Ishikawa (cell line): Measurements from ENCODE around the gene PRKAR2A.

Experiments used
- CEBPB ChIP-seq: IDR thresholded peaks from 2 replicates; pipeline ENCODE4 v1.6.1; 2012
- CREB1 ChIP-seq: IDR thresholded peaks from 2 replicates; pipeline ENCODE4 v1.6.1; 2012; ENCODE audit warnings: low read depth
- EGR1 ChIP-seq: IDR thresholded peaks from 2 replicates; pipeline ENCODE4 v1.6.1; 2012
- EP300 ChIP-seq: IDR thresholded peaks from 2 replicates; pipeline ENCODE4 v1.6.1; 2012; ENCODE audit warnings: borderline replicate concordance
- FOXM1 ChIP-seq: IDR thresholded peaks from 2 replicates; pipeline ENCODE4 v1.6.1; 2012; ENCODE audit warnings: low read depth, borderline replicate concordance
- NFIC ChIP-seq: IDR thresholded peaks from 2 replicates; pipeline ENCODE4 v1.6.1; 2012
- RAD21 ChIP-seq: IDR thresholded peaks from 2 replicates; pipeline ENCODE4 v1.6.1; 2012; ENCODE audit warnings: low read depth
- TAF1 ChIP-seq: IDR thresholded peaks from 2 replicates; pipeline ENCODE4 v1.6.1; 2012; ENCODE audit warnings: low read depth, mild to moderate bottlenecking
- TCF12 ChIP-seq: IDR thresholded peaks from 2 replicates; pipeline ENCODE4 v1.6.1; 2012; ENCODE audit warnings: low read depth
- TEAD4 ChIP-seq: IDR thresholded peaks from 2 replicates; pipeline ENCODE4 v1.6.1; 2012
- YY1 ChIP-seq: IDR thresholded peaks from 2 replicates; pipeline ENCODE4 v1.6.1; 2012; ENCODE audit warnings: low read depth
- ZBTB7A ChIP-seq: IDR thresholded peaks from 2 replicates; pipeline ENCODE4 v1.6.1; 2012; ENCODE audit warnings: low read depth
- TF ChIP-seq, protein P1 (sequence below): IDR thresholded peaks from 2 replicates; pipeline ENCODE4 v1.6.1; 2012; ENCODE audit warnings: low read depth, mild to moderate bottlenecking
- TF ChIP-seq, protein P2 (sequence below): IDR thresholded peaks from 2 replicates; pipeline ENCODE4 v1.6.1; 2012
- TF ChIP-seq, protein P3 (sequence below): IDR thresholded peaks from 2 replicates; pipeline ENCODE4 v1.6.1; 2012

PRKAR2A gene

DNA sequence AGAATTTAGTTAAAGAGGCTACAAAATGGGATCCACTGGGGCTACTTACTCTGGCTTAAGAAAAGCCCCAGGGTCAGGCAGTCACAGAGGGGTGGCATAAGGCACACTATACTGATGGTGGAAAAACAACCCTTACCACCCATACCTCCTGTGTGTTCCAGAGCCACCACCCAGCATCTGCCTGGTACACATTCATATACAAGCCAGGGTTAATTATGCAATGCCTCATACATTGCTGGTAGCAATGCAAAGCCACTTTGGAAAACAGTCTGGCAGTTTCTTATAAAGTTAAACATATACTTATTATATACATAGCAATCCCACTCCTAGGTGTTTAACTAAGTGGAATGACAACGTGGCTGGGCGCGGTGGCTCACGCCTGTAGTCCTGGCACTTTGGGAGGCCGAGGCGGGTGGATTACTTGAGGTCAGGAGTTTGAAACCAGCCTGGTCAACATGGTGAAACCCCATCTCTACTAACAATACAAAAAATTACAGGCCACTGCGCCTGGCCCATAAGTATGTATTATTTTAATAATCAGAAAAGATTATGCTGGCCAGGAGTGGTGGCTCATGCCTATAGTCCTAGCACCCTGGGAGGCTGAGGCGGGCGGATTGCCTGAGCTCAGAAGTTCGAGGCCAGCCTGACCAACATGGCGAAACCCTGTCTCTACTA, 146.8 kb downstream of the PRKAR2A start:
- TF ChIP-seq EGR1 (no peak), TAF1 (no peak), NFIC (no peak), CREB1 (no peak), TCF12 (no peak), ZBTB7A (no peak), RAD21 (no peak), EP300 (no peak), CEBPB (no peak), TEAD4 (no peak), FOXM1 (no peak), YY1 (no peak)
- TF ChIP-seq, protein P1, sequence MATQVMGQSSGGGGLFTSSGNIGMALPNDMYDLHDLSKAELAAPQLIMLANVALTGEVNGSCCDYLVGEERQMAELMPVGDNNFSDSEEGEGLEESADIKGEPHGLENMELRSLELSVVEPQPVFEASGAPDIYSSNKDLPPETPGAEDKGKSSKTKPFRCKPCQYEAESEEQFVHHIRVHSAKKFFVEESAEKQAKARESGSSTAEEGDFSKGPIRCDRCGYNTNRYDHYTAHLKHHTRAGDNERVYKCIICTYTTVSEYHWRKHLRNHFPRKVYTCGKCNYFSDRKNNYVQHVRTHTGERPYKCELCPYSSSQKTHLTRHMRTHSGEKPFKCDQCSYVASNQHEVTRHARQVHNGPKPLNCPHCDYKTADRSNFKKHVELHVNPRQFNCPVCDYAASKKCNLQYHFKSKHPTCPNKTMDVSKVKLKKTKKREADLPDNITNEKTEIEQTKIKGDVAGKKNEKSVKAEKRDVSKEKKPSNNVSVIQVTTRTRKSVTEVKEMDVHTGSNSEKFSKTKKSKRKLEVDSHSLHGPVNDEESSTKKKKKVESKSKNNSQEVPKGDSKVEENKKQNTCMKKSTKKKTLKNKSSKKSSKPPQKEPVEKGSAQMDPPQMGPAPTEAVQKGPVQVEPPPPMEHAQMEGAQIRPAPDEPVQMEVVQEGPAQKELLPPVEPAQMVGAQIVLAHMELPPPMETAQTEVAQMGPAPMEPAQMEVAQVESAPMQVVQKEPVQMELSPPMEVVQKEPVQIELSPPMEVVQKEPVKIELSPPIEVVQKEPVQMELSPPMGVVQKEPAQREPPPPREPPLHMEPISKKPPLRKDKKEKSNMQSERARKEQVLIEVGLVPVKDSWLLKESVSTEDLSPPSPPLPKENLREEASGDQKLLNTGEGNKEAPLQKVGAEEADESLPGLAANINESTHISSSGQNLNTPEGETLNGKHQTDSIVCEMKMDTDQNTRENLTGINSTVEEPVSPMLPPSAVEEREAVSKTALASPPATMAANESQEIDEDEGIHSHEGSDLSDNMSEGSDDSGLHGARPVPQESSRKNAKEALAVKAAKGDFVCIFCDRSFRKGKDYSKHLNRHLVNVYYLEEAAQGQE: no peak
- TF ChIP-seq, protein P2, sequence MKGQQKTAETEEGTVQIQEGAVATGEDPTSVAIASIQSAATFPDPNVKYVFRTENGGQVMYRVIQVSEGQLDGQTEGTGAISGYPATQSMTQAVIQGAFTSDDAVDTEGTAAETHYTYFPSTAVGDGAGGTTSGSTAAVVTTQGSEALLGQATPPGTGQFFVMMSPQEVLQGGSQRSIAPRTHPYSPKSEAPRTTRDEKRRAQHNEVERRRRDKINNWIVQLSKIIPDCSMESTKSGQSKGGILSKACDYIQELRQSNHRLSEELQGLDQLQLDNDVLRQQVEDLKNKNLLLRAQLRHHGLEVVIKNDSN: no peak
- TF ChIP-seq, protein P3, sequence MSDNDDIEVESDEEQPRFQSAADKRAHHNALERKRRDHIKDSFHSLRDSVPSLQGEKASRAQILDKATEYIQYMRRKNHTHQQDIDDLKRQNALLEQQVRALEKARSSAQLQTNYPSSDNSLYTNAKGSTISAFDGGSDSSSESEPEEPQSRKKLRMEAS: no peak

DNA sequence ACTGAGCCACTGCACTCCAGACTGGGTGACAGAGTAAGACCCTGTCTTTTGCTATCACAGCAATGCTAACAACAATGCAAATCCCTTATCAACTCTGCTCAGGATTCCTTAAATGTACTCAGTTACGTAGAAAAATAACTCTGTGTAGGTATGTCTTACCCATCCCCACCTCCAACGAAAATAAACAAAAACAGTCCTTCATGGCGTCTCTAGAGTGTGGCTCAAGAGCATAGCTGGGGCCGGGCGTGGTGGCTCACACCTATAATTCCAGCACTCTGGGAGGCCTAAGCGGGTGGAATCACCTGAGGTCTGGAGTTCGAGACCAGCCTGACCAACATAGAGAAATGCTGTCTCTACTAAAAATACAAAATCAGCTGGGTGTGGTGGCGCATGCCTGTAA, 148.8 kb downstream of the PRKAR2A start:
- TF ChIP-seq TCF12: no peak
- no peak for TF ChIP-seq YY1

DNA sequence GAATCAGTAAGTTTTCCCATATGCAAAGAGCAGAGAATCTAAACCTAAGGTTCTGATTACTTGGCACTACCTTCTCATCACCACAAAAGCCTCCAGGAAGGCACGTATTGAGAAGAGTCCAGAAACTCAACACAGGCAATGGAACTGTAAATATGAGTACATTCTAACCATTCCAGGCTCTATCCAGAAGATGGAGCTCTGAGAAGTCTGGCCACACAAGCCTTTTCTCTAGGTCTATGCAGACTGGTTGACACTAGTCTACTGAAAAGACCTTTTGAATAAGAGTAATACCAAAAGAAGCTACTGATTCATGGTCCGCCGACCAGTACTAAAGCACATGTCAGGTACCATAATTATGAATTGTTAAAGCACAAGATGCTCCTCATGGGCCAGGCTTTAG, 149.7 kb downstream of the PRKAR2A start:
- TF ChIP-seq ZBTB7A (no peak), EP300 (no peak), EGR1 (no peak), RAD21 (no peak), TEAD4 (no peak), FOXM1 (no peak), TAF1 (no peak), NFIC (no peak), CEBPB (no peak)
- TF ChIP-seq, protein P2: no peak
- TF ChIP-seq, protein P1: no peak

DNA sequence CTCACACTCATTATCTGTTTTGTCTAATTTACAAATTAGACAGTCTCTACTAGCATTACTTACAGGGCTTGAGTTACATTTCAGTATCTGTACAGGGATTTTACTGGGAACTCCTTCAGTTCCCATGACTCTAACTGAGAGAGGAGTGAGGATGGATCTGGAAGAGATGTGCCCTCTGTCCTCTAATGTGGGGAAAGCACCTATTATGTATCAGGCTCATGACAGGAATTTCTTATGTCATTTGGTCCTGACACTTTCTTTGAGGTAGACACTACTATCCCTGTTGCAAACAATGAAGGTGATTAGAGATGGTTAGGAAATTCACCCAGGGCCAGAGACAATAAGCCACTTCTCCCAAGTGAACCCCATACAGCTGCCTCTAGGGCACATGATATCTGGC, 151.1 kb downstream of the PRKAR2A start:
- TF ChIP-seq, protein P2: no peak
- TF ChIP-seq EP300 (no peak), CEBPB (no peak), CREB1 (no peak), RAD21 (no peak)
